ENCODE measurements around the gene PAAF1. TPM values are rescaled to one million over a fixed set of nuclear protein-coding genes. Genes with fewer than 3 reads are reported as not detected.

PAAF1 gene
- total RNA-seq, 1 experiment from 2014 or later, result 11.7 TPM

- DNase-seq (ENCODE audit: low read depth), result no peak
These were observed 94.4 kb downstream of the PAAF1 start for GRCh38 chr11:73971175-73971719.

GRCh38 chr11:73972187-73972586 is 95.4 kb downstream of the PAAF1 start:
- no peak for DNase-seq (ENCODE audit: low read depth)

GRCh38 chr11:73972620-73973449 is 96.0 kb downstream of the PAAF1 start:
- DNase-seq (ENCODE audit: low read depth), result no peak

- DNase-seq (ENCODE audit: low read depth), result no peak
These were observed 98.0 kb downstream of the PAAF1 start for GRCh38 chr11:73974604-73975478.

- DNase-seq (ENCODE audit: low read depth), result no peak
These were observed 98.6 kb downstream of the PAAF1 start for GRCh38 chr11:73975479-73975757.

GRCh38 chr11:73976451-73977151 is 99.8 kb downstream of the PAAF1 start:
- no peak for DNase-seq (ENCODE audit: low read depth)

GRCh38 chr11:73977856-73978519 is 101.2 kb downstream of the PAAF1 start:
- no peak for DNase-seq (ENCODE audit: low read depth)

GRCh38 chr11:73978576-73979086 is 101.8 kb downstream of the PAAF1 start:
- DNase-seq (ENCODE audit: low read depth), result no peak

GRCh38 chr11:73980001-73980961 is 103.5 kb downstream of the PAAF1 start:
- no peak for DNase-seq (ENCODE audit: low read depth)

Other genes starting within 250 kb of the PAAF1 start
- 0.46 TPM in 1 of 2 replicates, not detected in the other for gene PLEKHB1, start 230.4 kb upstream of the PAAF1 start, total RNA-seq (2014; rRNA removed)
- 120 and 130 TPM in 2 replicates for gene RAB6A, start 115.9 kb upstream of the PAAF1 start, total RNA-seq (2014; rRNA removed)
- 14.8 and 27.3 TPM in 2 replicates for gene MRPL48, start 89.1 kb upstream of the PAAF1 start, total RNA-seq (2014; rRNA removed)
- 119 and 131 TPM in 2 replicates for gene COA4, start 153 bp upstream of the PAAF1 start, total RNA-seq (2014; rRNA removed)
- gene DNAJB13, start 74.0 kb downstream of the PAAF1 start, total RNA-seq (2014; rRNA removed), result 0.06 TPM in 1 of 2 replicates, not detected in the other
- gene UCP2, start 105.8 kb downstream of the PAAF1 start, total RNA-seq (2014; rRNA removed), result 4.3 and 8.0 TPM in 2 replicates
- 0.71 and 1.1 TPM in 2 replicates for gene UCP3, start 132.1 kb downstream of the PAAF1 start, total RNA-seq (2014; rRNA removed)